Measurements from ENCODE around the gene BCL7A. TPM values are rescaled to one million over a fixed set of nuclear protein-coding genes. Genes with fewer than 3 reads are reported as not detected.
A peak's percentile ranks its signal among the peaks of the same experiment; 100 is the strongest.

The BCL7A gene
- 0.39 TPM for total RNA-seq (2013)
- polyA plus RNA-seq, result under 1 TPM; 0.34 to 0.79 (median 0.56) TPM
- polyA minus RNA-seq, result 0.55 and 0.72 TPM in 2 replicates
- total RNA-seq, result 1.4 to 9.6 (median 3.2) reads per million in 11 experiments

DNA sequence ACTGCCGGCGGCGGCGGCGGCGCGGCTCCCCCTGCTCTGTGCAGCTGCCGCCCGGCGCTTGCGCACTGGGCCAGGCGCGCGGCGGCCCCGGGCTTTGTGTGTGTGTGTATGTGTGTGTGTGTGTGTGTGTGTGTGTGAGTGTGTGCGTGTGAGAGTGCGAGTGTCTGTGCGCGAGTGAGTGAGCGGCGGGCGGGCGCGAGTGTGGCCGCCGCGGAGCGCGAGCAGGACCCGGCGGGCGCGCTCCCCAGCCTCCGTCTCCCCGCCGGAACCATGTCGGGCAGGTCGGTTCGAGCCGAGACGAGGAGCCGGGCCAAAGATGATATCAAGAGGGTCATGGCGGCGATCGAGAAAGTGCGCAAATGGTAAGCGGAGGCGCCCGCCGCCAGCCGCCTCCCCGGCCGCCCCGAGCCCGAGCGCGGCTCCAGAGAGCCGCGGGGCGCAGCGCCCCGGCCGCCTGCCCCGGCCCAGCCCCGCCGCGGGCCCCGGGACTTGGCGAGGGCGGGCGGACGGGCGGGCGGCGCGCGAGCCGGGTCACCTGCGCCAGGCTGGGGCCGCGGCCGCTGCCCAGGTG, at the start of gene BCL7A:
Gene BCL7A (plus strand): TSS at position 63 of the 571 bp plus-strand sequence. CDS start 208 bp downstream, at position 271.
- H4K20me1 ChIP-seq (ENCODE audit: insufficient read depth, low read length), result no peaks in the 10 kb centered on the region
- WGBS (ENCODE audit: insufficient coverage), result under 1% methylated on average over 83 of the region's 83 CpGs
- H3K4me3 Mint-ChIP-seq, result peak within 1 kb of the TSS; percentile 84 to 96
- peaks cover 6 to 10% of the 10 kb centered on the region in 2 donors for H3K36me3 Mint-ChIP-seq
- no peaks in the 10 kb centered on the region for H3K36me3 ChIP-seq (replicated peaks in 1 of 2; ENCODE audit: control insufficient read depth in 1 of 2, insufficient read depth in 2 of 2, low read length in 2 of 2)
- H3K9me3 ChIP-seq (replicated peaks in 1 of 2; ENCODE audit: control insufficient read depth in 1 of 2, insufficient read depth in 1 of 2, low read length in 2 of 2), result peaks cover 11 to 13% of the 10 kb centered on the region in 2 donors
- no peak within 1 kb of the TSS for H3K27ac ChIP-seq (ENCODE audit: low read depth in 1 of 2, low read length in 2 of 2)
- H3K27me3 ChIP-seq (ENCODE audit: control insufficient read depth in 2 of 2, insufficient read depth in 2 of 2, low read length in 2 of 2), result peaks cover 2 to 24% of the 10 kb centered on the region in 2 donors
- TF ChIP-seq, protein P1, sequence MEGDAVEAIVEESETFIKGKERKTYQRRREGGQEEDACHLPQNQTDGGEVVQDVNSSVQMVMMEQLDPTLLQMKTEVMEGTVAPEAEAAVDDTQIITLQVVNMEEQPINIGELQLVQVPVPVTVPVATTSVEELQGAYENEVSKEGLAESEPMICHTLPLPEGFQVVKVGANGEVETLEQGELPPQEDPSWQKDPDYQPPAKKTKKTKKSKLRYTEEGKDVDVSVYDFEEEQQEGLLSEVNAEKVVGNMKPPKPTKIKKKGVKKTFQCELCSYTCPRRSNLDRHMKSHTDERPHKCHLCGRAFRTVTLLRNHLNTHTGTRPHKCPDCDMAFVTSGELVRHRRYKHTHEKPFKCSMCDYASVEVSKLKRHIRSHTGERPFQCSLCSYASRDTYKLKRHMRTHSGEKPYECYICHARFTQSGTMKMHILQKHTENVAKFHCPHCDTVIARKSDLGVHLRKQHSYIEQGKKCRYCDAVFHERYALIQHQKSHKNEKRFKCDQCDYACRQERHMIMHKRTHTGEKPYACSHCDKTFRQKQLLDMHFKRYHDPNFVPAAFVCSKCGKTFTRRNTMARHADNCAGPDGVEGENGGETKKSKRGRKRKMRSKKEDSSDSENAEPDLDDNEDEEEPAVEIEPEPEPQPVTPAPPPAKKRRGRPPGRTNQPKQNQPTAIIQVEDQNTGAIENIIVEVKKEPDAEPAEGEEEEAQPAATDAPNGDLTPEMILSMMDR (IDR thresholded peaks at IDR 0.05), result no peak
- H3K27me3 Mint-ChIP-seq (ENCODE audit: low read depth in 3 of 3), result peaks cover 35 to 48% (median 37%) of the 10 kb centered on the region in 3 donors
- H3K9me3 Mint-ChIP-seq, result peaks cover 12 to 44% (median 27%) of the 10 kb centered on the region in 7 donors
- H3K79me2 ChIP-seq (ENCODE audit: insufficient read depth, low read length), result peaks cover 21% of the 10 kb centered on the region
- DNase-seq, result peak in 2 of 3 donors; percentile 15 to 40
- H3K9ac ChIP-seq (ENCODE audit: insufficient read depth, low read length, poor library complexity, severe bottlenecking), result peak within 1 kb of the TSS; percentile 59
- H2AFZ ChIP-seq (ENCODE audit: insufficient read depth, low read depth, low read length, poor library complexity, severe bottlenecking), result peak within 1 kb of the TSS; percentile 83
- peaks cover 18 to 22% of the 10 kb centered on the region in 2 donors for H3K4me1 ChIP-seq (ENCODE audit: control insufficient read depth in 1 of 2, insufficient read depth in 2 of 2, low read length in 2 of 2)
- H3K4me3 ChIP-seq (replicated peaks in 1 of 3; ENCODE audit: low read depth in 2 of 3, low read length in 3 of 3), result peak within 1 kb of the TSS; percentile 43 to 79 (median 46)
- peaks cover 17% of the 10 kb centered on the region for H3K4me1 Mint-ChIP-seq
- H3K27ac Mint-ChIP-seq, result peak within 1 kb of the TSS in 4 of 7 donors; percentile 19 to 89 (median 56)
- H3K4me2 ChIP-seq (replicated peaks; ENCODE audit: extremely low read depth, low read length, poor library complexity, severe bottlenecking), result peak within 1 kb of the TSS; percentile 93
- intact Hi-C loops (cut with micrococcal nuclease), result no loop called here

DNA sequence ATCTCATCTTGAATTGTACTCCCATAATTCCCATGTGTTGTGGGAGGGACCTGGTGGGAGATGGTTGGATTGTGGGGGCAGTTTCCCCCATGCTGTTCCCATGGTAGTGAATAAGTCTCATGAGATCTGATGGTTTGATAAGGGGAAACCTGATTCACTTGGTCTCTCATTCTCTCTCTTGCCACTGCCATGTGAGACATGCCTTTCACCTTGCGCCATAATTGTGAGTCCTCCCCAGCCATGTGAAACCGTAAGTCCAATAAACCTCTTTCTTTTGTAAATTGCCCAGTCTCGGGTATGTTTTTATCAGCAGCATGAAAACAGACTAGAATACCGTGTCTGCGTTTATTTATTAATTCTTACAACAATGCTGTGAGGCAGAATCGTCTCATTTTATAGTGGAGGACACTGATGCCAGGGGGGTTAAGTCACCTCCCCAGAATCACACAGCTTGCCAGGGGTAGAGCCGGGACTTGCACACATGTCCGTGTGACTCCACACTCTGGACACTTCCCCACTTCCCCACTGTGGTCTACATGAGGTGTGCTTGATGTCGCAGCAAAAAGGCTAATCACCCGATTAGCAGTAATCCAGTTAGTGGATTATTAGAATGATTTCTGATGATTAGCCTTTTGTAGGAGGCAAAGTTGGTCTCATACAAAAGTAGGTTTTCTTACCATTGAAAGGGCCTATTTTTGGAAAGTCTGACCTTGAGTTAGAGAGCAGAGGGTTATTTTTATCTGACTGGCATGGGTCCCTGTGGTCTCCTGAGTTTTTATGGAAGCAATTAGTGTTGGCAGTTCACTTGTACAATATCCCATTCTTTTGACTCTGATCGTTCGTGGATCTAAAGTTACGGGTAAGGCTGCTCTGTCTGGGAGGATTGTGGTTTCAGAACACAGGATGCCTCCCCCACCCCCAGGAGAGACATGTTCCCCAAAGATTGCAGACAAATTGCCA, 47.4 kb upstream of the BCL7A start:
- TF ChIP-seq, protein P1 (IDR thresholded peaks at IDR 0.05), result no peak
- H3K9ac ChIP-seq (ENCODE audit: insufficient read depth, low read length, poor library complexity, severe bottlenecking), result no peak overlapping the region
- H3K4me1 ChIP-seq (ENCODE audit: control insufficient read depth in 1 of 2, insufficient read depth in 2 of 2, low read length in 2 of 2), result peaks cover 11 to 16% of the 10 kb centered on the region in 2 donors
- H3K9me3 ChIP-seq (replicated peaks in 1 of 2; ENCODE audit: control insufficient read depth in 1 of 2, insufficient read depth in 1 of 2, low read length in 2 of 2), result peaks cover 5 to 7% of the 10 kb centered on the region in 2 donors
- H3K79me2 ChIP-seq (ENCODE audit: insufficient read depth, low read length), result no peaks in the 10 kb centered on the region
- no peaks in the 10 kb centered on the region for H3K36me3 ChIP-seq (replicated peaks in 1 of 2; ENCODE audit: control insufficient read depth in 1 of 2, insufficient read depth in 2 of 2, low read length in 2 of 2)
- H3K4me3 ChIP-seq (replicated peaks in 1 of 3; ENCODE audit: low read depth in 2 of 3, low read length in 3 of 3), result no peak overlapping the region
- H3K27me3 Mint-ChIP-seq (ENCODE audit: low read depth in 3 of 3), result peaks cover 0 to 2% (median 0%) of the 10 kb centered on the region in 3 donors
- no peak overlapping the region for H3K27ac ChIP-seq (ENCODE audit: low read depth in 1 of 2, low read length in 2 of 2)
- H4K20me1 ChIP-seq (ENCODE audit: insufficient read depth, low read length), result no peaks in the 10 kb centered on the region
- no peak overlapping the region for H3K4me2 ChIP-seq (replicated peaks; ENCODE audit: extremely low read depth, low read length, poor library complexity, severe bottlenecking)
- 64% methylated on average over 2 of the region's 13 CpGs for WGBS (ENCODE audit: insufficient coverage)
- H3K4me3 Mint-ChIP-seq, result no peak overlapping the region
- H3K27ac Mint-ChIP-seq, result no peak overlapping the region
- H3K27me3 ChIP-seq (ENCODE audit: control insufficient read depth in 2 of 2, insufficient read depth in 2 of 2, low read length in 2 of 2), result no peaks in the 10 kb centered on the region
- no peak overlapping the region for H2AFZ ChIP-seq (ENCODE audit: insufficient read depth, low read depth, low read length, poor library complexity, severe bottlenecking)
- H3K9me3 Mint-ChIP-seq, result peaks cover 6 to 16% (median 13%) of the 10 kb centered on the region in 7 donors
- DNase-seq, result no peak
- H3K4me1 Mint-ChIP-seq, result peaks cover 17% of the 10 kb centered on the region
- intact Hi-C loops (cut with micrococcal nuclease), result no loop called here
- no peaks in the 10 kb centered on the region for H3K36me3 Mint-ChIP-seq

Data from CD14-positive monocyte (primary cell).